A549 (cell line): ENCODE data around the gene SYMPK. TPM values are rescaled to one million over a fixed set of nuclear protein-coding genes. Genes with fewer than 3 reads are reported as not detected.

Experiments
- ATAC-seq, 2 experiments: fragments of 200-7000 bp in 1 of 2; fragments of >200 bp in 1 of 2; cut with Nextera tagmentation in 1 of 2; cut with Tn5 transposase in 1 of 2; 3 replicates each; pipeline versions ENCODE4 v1.8.0 to v1.9.1; 2018 to 2020; ENCODE audit warnings: mild to moderate bottlenecking in 1 of 2, moderate library complexity in 1 of 2
- CTCF ChIA-PET: fragments of 300-600 bp; sonication (Branson Sonifier 250); formaldehyde crosslinking; extraction: SDS; loops from one replicate; lab custom pipeline; 2021; ENCODE audit warnings: antibody characterized with exemption, inconsistent platforms; lab: Yijun Ruan, JAX
- POLR2A ChIA-PET: fragments of 350-600 bp; formaldehyde crosslinking; extraction: SDS; loops from one replicate; lab custom pipeline; 2021; ENCODE audit warnings: antibody characterized with exemption, inconsistent platforms; lab: Yijun Ruan, JAX
- DNase-seq, 2 experiments: peaks; one replicate each; pipeline versions ENCODE4 v3.0.0 to v3.0.0-alpha.2; 2011 to 2016; ENCODE audit warnings: low read depth in 1 of 2, low spot score in 1 of 2
- FAIRE-seq: peaks from 2 replicates; lab custom pipeline; 2011; peaks lifted over from hg19 to GRCh38; lab: Jason Lieb, UNC
- H3K27ac ChIP-seq, 2 experiments: fragments of >200 bp; sonication (Bioruptor Twin); formaldehyde crosslinking; 3 replicates each; pipeline ENCODE4 v1.5.1; 2016 to 2017
- H3K4me1 ChIP-seq: fragments of >200 bp; sonication (Bioruptor Twin); formaldehyde crosslinking; 3 replicates; pipeline ENCODE4 v1.6.1; 2016
- H3K4me2 ChIP-seq: fragments of >200 bp; sonication (Bioruptor Twin); formaldehyde crosslinking; 3 replicates; pipeline ENCODE4 v1.6.1; 2016
- H3K4me3 ChIP-seq: fragments of >200 bp; sonication (Bioruptor Twin); formaldehyde crosslinking; 3 replicates; pipeline ENCODE4 v1.5.1; 2016
- H3K9me3 ChIP-seq: fragments of >200 bp; sonication (Bioruptor Twin); formaldehyde crosslinking; 3 replicates; pipeline ENCODE4 v1.6.1; 2016
- ATOH8 ChIP-seq: fragments of 250-450 bp; sonication (Bioruptor Pico); IDR thresholded peaks from 2 replicates; pipeline ENCODE4 v1.5.0; 2020; ENCODE audit warnings: low read depth, mild to moderate bottlenecking, moderate library complexity
- BHLHE40 ChIP-seq: IDR thresholded peaks from 2 replicates; pipeline ENCODE4 v1.6.1; 2012; ENCODE audit warnings: low read depth, low read length, inconsistent platforms
- CBX2 ChIP-seq: fragments of 200-600 bp; sonication (generic); IDR thresholded peaks from 2 replicates; pipeline ENCODE4 v1.6.1; 2016; ENCODE audit warnings: low read depth, mild to moderate bottlenecking, borderline replicate concordance
- CTCF ChIP-seq: fragments of >200 bp; sonication (Bioruptor Twin); formaldehyde crosslinking; IDR thresholded peaks from 3 replicates; pipeline ENCODE4 v1.5.1; 2016
- EHF ChIP-seq: fragments of 250-450 bp; sonication (Bioruptor Pico); IDR thresholded peaks from 2 replicates; pipeline ENCODE4 v1.5.0; 2020; ENCODE audit warnings: mild to moderate bottlenecking
- EP300 ChIP-seq, 2 experiments: fragments of >200 bp; sonication (Bioruptor Twin); formaldehyde crosslinking; IDR thresholded peaks; 2 replicates in 1 of 2; 3 replicates in 1 of 2; pipeline ENCODE4 v1.6.1; 2016 to 2017
- FOSL2 ChIP-seq, 2 experiments: fragments of 450-650 bp in 1 of 2; fragments of >200 bp in 1 of 2; sonication (Bioruptor Twin) in 1 of 2; formaldehyde crosslinking; IDR thresholded peaks; 2 replicates each; pipeline versions ENCODE4 v1.5.0 to v1.6.1; 2016 to 2020; ENCODE audit warnings: mild to moderate bottlenecking in 1 of 2, moderate library complexity in 1 of 2
- GATA3 ChIP-seq: IDR thresholded peaks from 2 replicates; pipeline ENCODE4 v1.6.1; 2012; ENCODE audit warnings: borderline replicate concordance
- HDAC2 ChIP-seq: fragments of 200-600 bp; sonication (generic); IDR thresholded peaks from 2 replicates; pipeline ENCODE4 v1.6.1; 2016
- HEYL ChIP-seq: fragments of 250-450 bp; sonication (Bioruptor Pico); IDR thresholded peaks from 2 replicates; pipeline ENCODE4 v1.8.0; 2021; ENCODE audit warnings: mild to moderate bottlenecking, moderate library complexity
- HMGXB4 ChIP-seq: fragments of 250-450 bp; sonication (Bioruptor Pico); IDR thresholded peaks from 2 replicates; pipeline ENCODE4 v1.5.0; 2021; ENCODE audit warnings: mild to moderate bottlenecking, moderate library complexity, borderline replicate concordance
- HOXA7 ChIP-seq: fragments of 250-450 bp; sonication (Bioruptor Pico); IDR thresholded peaks from 2 replicates; pipeline ENCODE4 v1.5.0; 2020; ENCODE audit warnings: mild to moderate bottlenecking, moderate library complexity
- HOXB13 ChIP-seq: fragments of 250-450 bp; sonication (Bioruptor Pico); IDR thresholded peaks from 2 replicates; pipeline ENCODE4 v1.5.0; 2020; ENCODE audit warnings: low read depth, mild to moderate bottlenecking, moderate library complexity
- HOXB5 ChIP-seq: fragments of 250-450 bp; sonication (Bioruptor Pico); IDR thresholded peaks from 2 replicates; pipeline ENCODE4 v1.5.0; 2020; ENCODE audit warnings: mild to moderate bottlenecking, moderate library complexity
- JUN ChIP-seq, 2 experiments: fragments of >200 bp; sonication (Bioruptor Twin); formaldehyde crosslinking; IDR thresholded peaks; 2 replicates in 1 of 2; 3 replicates in 1 of 2; pipeline ENCODE4 v1.6.1; 2016 to 2017
- JUNB ChIP-seq: fragments of >200 bp; sonication (Bioruptor Twin); formaldehyde crosslinking; IDR thresholded peaks from 2 replicates; pipeline ENCODE4 v1.6.1; 2016
- KDM1A ChIP-seq: fragments of 200-600 bp; sonication (generic); IDR thresholded peaks from 2 replicates; pipeline ENCODE4 v1.6.1; 2016; ENCODE audit warnings: low read depth, mild to moderate bottlenecking
- MAX ChIP-seq: IDR thresholded peaks from 2 replicates; pipeline ENCODE4 v1.6.1; 2012
- MYC ChIP-seq: IDR thresholded peaks from 2 replicates; pipeline ENCODE4 v1.6.1; 2012; ENCODE audit warnings: mild to moderate bottlenecking, inconsistent platforms, low read length, improper control_type of control experiment, borderline replicate concordance
- NR3C1 ChIP-seq: fragments of >200 bp; sonication (Bioruptor Twin); formaldehyde crosslinking; IDR thresholded peaks from 3 replicates; pipeline ENCODE4 v1.6.1; 2017
- PBX3 ChIP-seq: IDR thresholded peaks from 2 replicates; pipeline ENCODE4 v1.6.1; 2012
- PHF8 ChIP-seq: fragments of 200-600 bp; sonication (generic); IDR thresholded peaks from 2 replicates; pipeline ENCODE4 v1.6.1; 2016; ENCODE audit warnings: low read depth, mild to moderate bottlenecking, antibody characterized with exemption, moderate library complexity, borderline replicate concordance
- POLR2A ChIP-seq: IDR thresholded peaks from 2 replicates; pipeline ENCODE4 v1.6.1; 2012; ENCODE audit warnings: mild to moderate bottlenecking, low read length
- POLR2AphosphoS2 ChIP-seq: conservative IDR thresholded peaks from 2 replicates; pipeline ENCODE4 v1.6.1; 2012; ENCODE audit warnings: low read length, improper control_type of control experiment, inconsistent platforms
- RARB ChIP-seq: fragments of 250-450 bp; sonication (Bioruptor Pico); IDR thresholded peaks from 2 replicates; pipeline ENCODE4 v1.8.0; 2021; ENCODE audit warnings: mild to moderate bottlenecking, moderate library complexity
- RCOR1 ChIP-seq: fragments of 150-350 bp; IDR thresholded peaks from 2 replicates; pipeline ENCODE4 v1.6.1; 2014; ENCODE audit warnings: antibody characterized with exemption, low read length, low read depth
- RFX5 ChIP-seq: fragments of 450-650 bp; IDR thresholded peaks from 2 replicates; pipeline ENCODE4 v1.7.1; 2014; ENCODE audit warnings: antibody characterized with exemption, mild to moderate bottlenecking, moderate library complexity
- SMC3 ChIP-seq: fragments of >200 bp; sonication (Bioruptor Twin); formaldehyde crosslinking; IDR thresholded peaks from 3 replicates; pipeline ENCODE4 v1.6.1; 2018; ENCODE audit warnings: inconsistent platforms
- TFCP2L1 ChIP-seq: fragments of 250-450 bp; sonication (Bioruptor Pico); IDR thresholded peaks from 2 replicates; pipeline ENCODE4 v1.5.0; 2021; ENCODE audit warnings: mild to moderate bottlenecking
- USF2 ChIP-seq: fragments of 450-650 bp; IDR thresholded peaks from 2 replicates; pipeline ENCODE4 v1.6.1; 2014; ENCODE audit warnings: antibody characterized with exemption
- ZFP36 ChIP-seq: fragments of 450-650 bp; IDR thresholded peaks from 2 replicates; pipeline ENCODE4 v1.6.1; 2014; ENCODE audit warnings: borderline replicate concordance; ENCODE audit not compliant: partially characterized antibody
- ZNF302 ChIP-seq: fragments of 250-450 bp; sonication (Bioruptor Pico); IDR thresholded peaks from 2 replicates; pipeline ENCODE4 v1.9.0; 2021; ENCODE audit warnings: inconsistent platforms, mild to moderate bottlenecking, moderate library complexity
- ZSCAN20 ChIP-seq: fragments of 250-450 bp; sonication (Bioruptor Pico); IDR thresholded peaks from 2 replicates; pipeline ENCODE4 v1.8.0; 2022; ENCODE audit warnings: mild to moderate bottlenecking, moderate library complexity
- WGBS: methylation state at CpG from one replicate; pipeline ENCODE4 v1.1.6; 2017; ENCODE audit errors: missing lambda C conversion rate; 5-methylcytosine and 5-hydroxymethylcytosine counted together
- polyA plus RNA-seq, 4 experiments: library from polyadenylated mRNA; depleted of rRNA in 3 of 4; stranded (reverse); fragments of >200 nt; fragmentation: RNase III in 1 of 4; extraction: RNeasy Plus Mini Kit Qiagen cat#74134 plus additional on column Dnase treatment in 1 of 4; gene quantifications; 2 replicates in 3 of 4; 3 replicates in 1 of 4; pipeline ENCODE4 v1.2.3, GENCODE V29; 2011 to 2017

The SYMPK gene
- polyA plus RNA-seq, 2 of the 4 experiments (the other 2 are of a cell fraction): 61.9 to 105 TPM

- H3K27ac ChIP-seq: peak overlapping the region; percentile 90 to 96
- peak overlapping the region; percentile 88 for H3K4me2 ChIP-seq
- H3K4me1 ChIP-seq: peaks cover 56% of the 10 kb centered on the region
- POLR2A ChIA-PET: interaction anchor here (1.2 to 3.0 kb wide), 3 partner anchors 11 to 18 kb away, joined by 3 to 42 read pairs (median 30); partner anchors contain the start of genes DMWD and SIX5
- CTCF ChIA-PET: interaction anchor here (0.6 to 74.3 kb wide), 6 partner anchors 3 to 96 kb away, joined by 3 to 2204 read pairs (median 4); partner anchors contain the start of genes DMPK, DMWD, FOXA3 and QPCTL
- FAIRE-seq: peak; percentile 61
- H3K9me3 ChIP-seq: no peaks in the 10 kb centered on the region
- peak; percentile 57 to 92 for DNase-seq
- peak overlapping the region; percentile 34 for H3K4me3 ChIP-seq
- WGBS: 28% methylated on average over 14 of the region's 17 CpGs
- peak; percentile 45 to 52 for ATAC-seq
- peak; percentile 49 for TF ChIP-seq JUNB
- TF ChIP-seq CTCF: no peak
- no peak; the same call in 2 of the 3 replicates for TF ChIP-seq SMC3
- no peak for TF ChIP-seq TFCP2L1
- TF ChIP-seq RCOR1: no peak
- TF ChIP-seq HDAC2: no peak
- no peak for TF ChIP-seq PHF8
- TF ChIP-seq MAX: peak; percentile 35; the same call in 1 of the 2 replicates
- TF ChIP-seq HOXB13 (CRISPR knock-in tag): no peak
- TF ChIP-seq CBX2: no peak
- no peak for TF ChIP-seq BHLHE40
- TF ChIP-seq POLR2A: no peak
- TF ChIP-seq ZNF302 (CRISPR knock-in tag): no peak
- TF ChIP-seq PBX3: peak; percentile 42; the same call in 1 of the 2 replicates
- no peak for TF ChIP-seq HEYL (CRISPR knock-in tag)
- no peak for TF ChIP-seq USF2
- no peak for TF ChIP-seq NR3C1
- no peak for TF ChIP-seq GATA3
- no peak for TF ChIP-seq KDM1A
- no peak for TF ChIP-seq RFX5
- no peak for TF ChIP-seq POLR2AphosphoS2
- no peak for TF ChIP-seq EHF (CRISPR knock-in tag)
- 0 out of 5 replicates have a peak, but pooled peaks of 1 of the 2 experiments have one; percentile 32 for TF ChIP-seq EP300 (IDR thresholded peaks at IDR 0.05)
- peak in 1 of 2 experiments; percentile 71; a peak in 3 of 5 replicates for TF ChIP-seq JUN (IDR thresholded peaks at IDR 0.05)
- TF ChIP-seq RARB (CRISPR knock-in tag): no peak
- no peak for TF ChIP-seq ZFP36
- no peak for TF ChIP-seq ZSCAN20 (CRISPR knock-in tag)
- TF ChIP-seq HOXB5 (CRISPR knock-in tag): no peak
- no peak for TF ChIP-seq FOSL2 (IDR thresholded peaks at IDR 0.05)
- peak; percentile 70 for TF ChIP-seq FOSL2 (CRISPR knock-in tag; IDR thresholded peaks at IDR 0.05)
- no peak for TF ChIP-seq HMGXB4 (CRISPR knock-in tag)
- TF ChIP-seq ATOH8 (CRISPR knock-in tag): peak; percentile 73
- no peak for TF ChIP-seq MYC
- TF ChIP-seq HOXA7 (CRISPR knock-in tag): no peak
Measured at GRCh38 chr19:45781214-45782161, 81.5 kb downstream of the SYMPK start.
